ENCODE data around the gene COL6A1.

COL6A1 gene

DNA sequence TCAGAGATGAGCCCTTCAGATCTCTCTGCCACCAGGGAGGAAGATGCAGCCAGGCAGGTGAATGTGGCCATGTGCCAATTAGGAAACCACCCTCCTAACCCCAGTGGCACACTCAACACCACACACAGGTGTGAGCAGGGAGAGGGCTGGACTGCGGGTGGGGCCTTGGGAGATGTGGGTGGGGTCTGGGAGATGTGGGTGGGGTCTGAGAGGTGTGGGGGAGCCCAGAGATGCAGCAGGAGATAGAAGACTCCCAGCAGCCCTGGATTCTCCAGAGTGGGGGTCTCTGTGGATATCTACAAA, 43.2 kb upstream of the COL6A1 start:
- no peak for DNase-seq
- ChIA-PET CTCF (no interaction called here), POLR2A (no interaction called here)
- H3K36me3 ChIP-seq (ENCODE audit: control insufficient read depth in 4 of 4, insufficient read depth in 4 of 4, low read length in 3 of 4) = peaks cover 0 to 3% (median under 1%) of the 10 kb centered on the region in 4 experiments
- no peak overlapping the region for H3K4me3 ChIP-seq (ENCODE audit: control insufficient read depth in 1 of 7, extremely low read depth in 1 of 7, insufficient read depth in 4 of 7, low read depth in 2 of 7, low read length in 6 of 7)
- no peak overlapping the region for H3K27ac ChIP-seq (ENCODE audit: insufficient read depth in 1 of 2, low read depth in 1 of 2, low read length in 2 of 2, poor library complexity in 1 of 2, severe bottlenecking in 2 of 2)
- H3K9me3 ChIP-seq (ENCODE audit: control extremely low read depth in 1 of 5, control insufficient read depth in 4 of 5, insufficient read depth in 2 of 5, low read depth in 1 of 5, low read length in 4 of 5) = peaks cover 0 to 59% (median 38%) of the 10 kb centered on the region in 5 experiments
- H3K27me3 ChIP-seq (replicated peaks in 2 of 5; ENCODE audit: control insufficient read depth in 4 of 5, insufficient read depth in 5 of 5, low read length in 4 of 5) = no peaks in the 10 kb centered on the region
- no peaks in the 10 kb centered on the region for H3K4me1 ChIP-seq (ENCODE audit: control extremely low read depth in 1 of 4, control insufficient read depth in 4 of 4, insufficient read depth in 4 of 4, low read length in 3 of 4)
- no CpG with 5 or more reads among the region's 1 CpG for WGBS (ENCODE audit: insufficient coverage)

DNA sequence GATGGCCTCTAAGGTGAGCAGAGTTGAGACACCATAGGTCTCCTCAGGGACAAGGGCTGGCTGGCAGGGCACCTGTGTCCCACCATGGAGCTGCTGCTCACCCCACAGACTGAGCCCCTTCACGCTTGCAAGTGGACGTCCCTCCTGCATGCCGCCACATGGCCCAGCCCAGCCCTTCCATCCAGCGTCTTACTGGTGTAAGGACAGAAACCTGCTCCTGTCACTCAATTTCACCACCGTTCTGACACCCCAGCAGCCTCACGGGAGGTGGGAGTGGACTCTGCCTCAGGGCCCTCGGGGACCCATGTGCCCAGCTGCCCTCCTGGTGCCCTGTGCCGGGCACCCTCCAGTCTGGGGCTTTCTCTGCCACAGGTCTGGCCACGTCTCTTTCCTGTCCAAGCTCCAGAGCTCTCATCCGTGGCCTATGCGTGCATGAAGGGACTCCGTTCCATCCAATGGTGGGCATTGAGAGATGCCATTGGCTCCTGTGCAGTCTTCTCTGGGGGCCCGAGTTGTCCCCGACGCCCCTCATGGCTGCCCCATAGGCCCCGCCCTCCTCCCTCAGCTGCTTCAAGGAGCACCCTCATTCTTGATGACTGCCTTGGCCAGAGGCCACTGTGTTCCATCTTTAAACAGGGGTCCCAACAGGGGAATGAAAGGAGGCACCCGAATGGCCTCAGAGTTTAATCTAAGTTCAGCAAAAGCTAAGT, 42.6 kb upstream of the COL6A1 start:
- no peak overlapping the region for H3K27ac ChIP-seq (ENCODE audit: insufficient read depth in 1 of 2, low read depth in 1 of 2, low read length in 2 of 2, poor library complexity in 1 of 2, severe bottlenecking in 2 of 2)
- no peaks in the 10 kb centered on the region for H3K27me3 ChIP-seq (replicated peaks in 2 of 5; ENCODE audit: control insufficient read depth in 4 of 5, insufficient read depth in 5 of 5, low read length in 4 of 5)
- 100% methylated on average over 16 of the region's 17 CpGs for WGBS (ENCODE audit: insufficient coverage)
- peaks cover 0 to 3% (median under 1%) of the 10 kb centered on the region in 4 experiments for H3K36me3 ChIP-seq (ENCODE audit: control insufficient read depth in 4 of 4, insufficient read depth in 4 of 4, low read length in 3 of 4)
- DNase-seq = no peak
- ChIA-PET CTCF (no interaction called here), POLR2A (interaction anchor here (0.9 kb wide), 1 partner anchor 11 kb away, joined by 3 read pairs; no protein-coding TSS in a partner anchor)
- no peak overlapping the region for H3K4me3 ChIP-seq (ENCODE audit: control insufficient read depth in 1 of 7, extremely low read depth in 1 of 7, insufficient read depth in 4 of 7, low read depth in 2 of 7, low read length in 6 of 7)
- no peaks in the 10 kb centered on the region for H3K4me1 ChIP-seq (ENCODE audit: control extremely low read depth in 1 of 4, control insufficient read depth in 4 of 4, insufficient read depth in 4 of 4, low read length in 3 of 4)
- peaks cover 0 to 54% (median 38%) of the 10 kb centered on the region in 5 experiments for H3K9me3 ChIP-seq (ENCODE audit: control extremely low read depth in 1 of 5, control insufficient read depth in 4 of 5, insufficient read depth in 2 of 5, low read depth in 1 of 5, low read length in 4 of 5)

DNA sequence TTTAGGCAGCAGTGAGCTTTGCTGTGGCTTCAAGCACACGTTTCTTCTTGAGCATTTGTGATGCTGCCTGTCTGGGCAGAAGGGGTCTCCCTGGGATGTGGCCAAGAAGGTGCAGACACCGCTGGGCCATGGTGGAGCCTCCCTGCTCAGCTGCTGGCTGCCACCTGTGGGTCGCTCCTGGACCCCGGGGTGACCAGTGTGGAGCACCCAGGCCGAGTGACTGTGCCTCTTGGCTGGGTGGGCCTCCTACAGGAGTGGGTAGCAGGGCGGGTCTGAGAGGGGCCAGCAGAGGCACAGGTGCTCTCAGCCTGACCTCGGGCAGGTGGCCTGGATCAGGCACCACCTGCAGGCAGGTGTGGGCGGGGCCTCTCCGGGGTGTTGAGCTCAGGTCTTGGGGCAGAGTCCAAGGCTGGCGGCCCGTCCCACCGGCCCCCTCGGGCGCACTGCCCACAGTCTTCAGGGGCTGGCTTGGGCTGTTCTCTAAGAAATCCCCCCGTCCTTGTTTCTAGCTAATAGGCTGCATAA, 42.0 kb upstream of the COL6A1 start:
- WGBS (ENCODE audit: insufficient coverage) = 96% methylated on average over 11 of the region's 15 CpGs
- H3K9me3 ChIP-seq (ENCODE audit: control extremely low read depth in 1 of 5, control insufficient read depth in 4 of 5, insufficient read depth in 2 of 5, low read depth in 1 of 5, low read length in 4 of 5) = peaks cover 0 to 48% (median 33%) of the 10 kb centered on the region in 5 experiments
- no peaks in the 10 kb centered on the region for H3K4me1 ChIP-seq (ENCODE audit: control extremely low read depth in 1 of 4, control insufficient read depth in 4 of 4, insufficient read depth in 4 of 4, low read length in 3 of 4)
- no peak for DNase-seq
- no peaks in the 10 kb centered on the region for H3K27me3 ChIP-seq (replicated peaks in 2 of 5; ENCODE audit: control insufficient read depth in 4 of 5, insufficient read depth in 5 of 5, low read length in 4 of 5)
- peaks cover 0 to 3% (median under 1%) of the 10 kb centered on the region in 4 experiments for H3K36me3 ChIP-seq (ENCODE audit: control insufficient read depth in 4 of 4, insufficient read depth in 4 of 4, low read length in 3 of 4)
- no peak overlapping the region for H3K4me3 ChIP-seq (ENCODE audit: control insufficient read depth in 1 of 7, extremely low read depth in 1 of 7, insufficient read depth in 4 of 7, low read depth in 2 of 7, low read length in 6 of 7)
- ChIA-PET CTCF (no interaction called here), POLR2A (interaction anchor here (0.9 kb wide), 1 partner anchor 12 kb away, joined by 3 read pairs; no protein-coding TSS in a partner anchor)
- no peak overlapping the region for H3K27ac ChIP-seq (ENCODE audit: insufficient read depth in 1 of 2, low read depth in 1 of 2, low read length in 2 of 2, poor library complexity in 1 of 2, severe bottlenecking in 2 of 2)

DNA sequence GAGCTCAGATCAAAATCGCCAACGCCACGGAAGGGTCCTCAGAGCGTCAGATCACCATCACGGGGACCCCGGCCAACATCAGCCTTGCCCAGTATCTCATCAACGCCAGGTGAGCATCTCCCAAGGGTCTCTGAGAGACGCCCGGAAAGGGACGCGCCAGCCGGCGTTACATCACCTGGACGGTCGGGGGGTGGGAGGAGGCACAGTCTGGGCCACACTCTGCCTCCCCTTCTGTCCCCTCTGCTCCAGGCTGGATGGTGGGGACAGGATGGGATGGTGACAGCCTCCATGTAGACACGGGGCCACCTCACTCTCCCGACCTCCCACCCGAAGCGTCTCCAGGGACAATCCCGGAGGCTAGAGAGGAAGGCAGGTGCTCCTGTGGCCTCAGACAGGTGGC, 41.5 kb upstream of the COL6A1 start:
- 91% methylated on average over 15 of the region's 20 CpGs for WGBS (ENCODE audit: insufficient coverage)
- Histone ChIP-seq H3K27ac (ENCODE audit: insufficient read depth in 1 of 2, low read depth in 1 of 2, low read length in 2 of 2, poor library complexity in 1 of 2, severe bottlenecking in 2 of 2) (no peak overlapping the region), H3K4me1 (ENCODE audit: control extremely low read depth in 1 of 4, control insufficient read depth in 4 of 4, insufficient read depth in 4 of 4, low read length in 3 of 4) (no peaks in the 10 kb centered on the region), H3K9me3 (ENCODE audit: control extremely low read depth in 1 of 5, control insufficient read depth in 4 of 5, insufficient read depth in 2 of 5, low read depth in 1 of 5, low read length in 4 of 5) (peaks cover 0 to 43% (median 28%) of the 10 kb centered on the region in 5 experiments), H3K4me3 (ENCODE audit: control insufficient read depth in 1 of 7, extremely low read depth in 1 of 7, insufficient read depth in 4 of 7, low read depth in 2 of 7, low read length in 6 of 7) (no peak overlapping the region), H3K27me3 (replicated peaks in 2 of 5; ENCODE audit: control insufficient read depth in 4 of 5, insufficient read depth in 5 of 5, low read length in 4 of 5) (no peaks in the 10 kb centered on the region), H3K36me3 (ENCODE audit: control insufficient read depth in 4 of 4, insufficient read depth in 4 of 4, low read length in 3 of 4) (peaks cover 0 to 2% (median under 1%) of the 10 kb centered on the region in 4 experiments)
- no peak for DNase-seq
- POLR2A ChIA-PET = no interaction called here
- CTCF ChIA-PET = no interaction called here

DNA sequence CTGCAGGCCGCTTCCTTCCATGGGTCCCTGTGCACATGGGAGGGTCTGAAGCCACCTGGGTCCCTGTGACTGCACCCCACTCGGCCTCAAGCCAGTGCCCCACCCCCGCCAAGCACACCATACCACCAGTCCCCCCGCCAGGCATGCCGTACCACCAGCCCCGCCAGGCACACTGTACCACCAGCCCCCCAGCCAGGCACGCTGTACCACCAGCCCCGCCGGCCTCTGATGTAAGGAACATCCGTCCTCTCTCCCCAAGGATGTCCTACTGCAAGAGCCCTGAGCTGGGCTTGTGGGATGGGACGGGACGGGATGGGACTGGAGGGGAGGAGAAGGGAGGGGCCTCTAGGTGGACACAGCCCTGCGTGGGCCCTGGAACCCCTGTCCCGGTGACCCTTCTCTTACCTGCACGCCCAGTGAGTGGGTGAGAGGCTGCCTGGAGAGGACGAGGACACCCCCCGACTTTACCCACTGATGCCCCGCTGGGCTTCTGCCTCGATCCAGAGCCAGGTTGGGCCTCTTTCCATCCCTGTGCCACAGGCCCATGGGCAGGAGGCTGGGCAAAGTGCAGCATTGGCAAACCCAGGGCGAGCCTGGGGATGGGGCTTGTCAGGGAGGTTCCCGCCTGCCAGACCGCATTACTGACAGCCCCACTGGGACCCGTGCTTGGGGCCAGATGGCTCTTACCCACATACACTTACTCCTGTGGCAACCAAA, 40.8 kb upstream of the COL6A1 start:
- peaks cover 0 to 2% (median 0%) of the 10 kb centered on the region in 4 experiments for H3K36me3 ChIP-seq (ENCODE audit: control insufficient read depth in 4 of 4, insufficient read depth in 4 of 4, low read length in 3 of 4)
- H3K9me3 ChIP-seq (ENCODE audit: control extremely low read depth in 1 of 5, control insufficient read depth in 4 of 5, insufficient read depth in 2 of 5, low read depth in 1 of 5, low read length in 4 of 5) = peaks cover 0 to 36% (median 21%) of the 10 kb centered on the region in 5 experiments
- no peaks in the 10 kb centered on the region for H3K4me1 ChIP-seq (ENCODE audit: control extremely low read depth in 1 of 4, control insufficient read depth in 4 of 4, insufficient read depth in 4 of 4, low read length in 3 of 4)
- H3K27ac ChIP-seq (ENCODE audit: insufficient read depth in 1 of 2, low read depth in 1 of 2, low read length in 2 of 2, poor library complexity in 1 of 2, severe bottlenecking in 2 of 2) = no peak overlapping the region
- DNase-seq = no peak
- no peaks in the 10 kb centered on the region for H3K27me3 ChIP-seq (replicated peaks in 2 of 5; ENCODE audit: control insufficient read depth in 4 of 5, insufficient read depth in 5 of 5, low read length in 4 of 5)
- no peak overlapping the region for H3K4me3 ChIP-seq (ENCODE audit: control insufficient read depth in 1 of 7, extremely low read depth in 1 of 7, insufficient read depth in 4 of 7, low read depth in 2 of 7, low read length in 6 of 7)
- ChIA-PET CTCF (no interaction called here), POLR2A (no interaction called here)
- 100% methylated on average over 6 of the region's 23 CpGs for WGBS (ENCODE audit: insufficient coverage)

DNA sequence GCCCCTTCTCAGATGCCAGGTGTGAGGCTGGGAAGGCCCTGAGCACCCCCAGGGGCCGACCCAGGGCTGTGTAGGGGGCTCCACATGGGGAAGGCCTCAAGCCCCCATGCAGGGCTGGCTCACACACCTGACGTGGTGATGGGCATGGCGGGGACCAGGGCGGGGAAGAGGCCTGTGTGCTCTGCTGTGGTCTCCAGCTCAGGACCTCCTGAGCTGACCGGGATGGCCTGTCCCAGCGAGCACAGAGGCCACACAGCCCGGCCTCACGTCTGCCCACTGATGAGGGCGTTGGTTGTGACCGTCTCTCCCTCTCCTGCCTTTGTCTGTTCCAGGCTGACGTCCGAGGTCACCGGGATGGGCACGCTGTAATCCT, 40.2 kb upstream of the COL6A1 start:
- ChIA-PET POLR2A (no interaction called here), CTCF (no interaction called here)
- Histone ChIP-seq H3K36me3 (ENCODE audit: control insufficient read depth in 4 of 4, insufficient read depth in 4 of 4, low read length in 3 of 4) (peaks cover 0 to 2% (median 0%) of the 10 kb centered on the region in 4 experiments), H3K27ac (ENCODE audit: insufficient read depth in 1 of 2, low read depth in 1 of 2, low read length in 2 of 2, poor library complexity in 1 of 2, severe bottlenecking in 2 of 2) (no peak overlapping the region), H3K27me3 (replicated peaks in 2 of 5; ENCODE audit: control insufficient read depth in 4 of 5, insufficient read depth in 5 of 5, low read length in 4 of 5) (no peaks in the 10 kb centered on the region), H3K4me1 (ENCODE audit: control extremely low read depth in 1 of 4, control insufficient read depth in 4 of 4, insufficient read depth in 4 of 4, low read length in 3 of 4) (no peaks in the 10 kb centered on the region), H3K9me3 (ENCODE audit: control extremely low read depth in 1 of 5, control insufficient read depth in 4 of 5, insufficient read depth in 2 of 5, low read depth in 1 of 5, low read length in 4 of 5) (peaks cover 0 to 31% (median 16%) of the 10 kb centered on the region in 5 experiments), H3K4me3 (ENCODE audit: control insufficient read depth in 1 of 7, extremely low read depth in 1 of 7, insufficient read depth in 4 of 7, low read depth in 2 of 7, low read length in 6 of 7) (no peak overlapping the region)
- WGBS (ENCODE audit: insufficient coverage) = 98% methylated on average over 12 of the region's 14 CpGs
- DNase-seq = no peak
